ENCODE data around the gene ELK4.

The ELK4 gene

GRCh38 chr1:205656236-205656635 is 24.4 kb upstream of the ELK4 start:
- H3K4me2 ChIP-seq (ENCODE audit: low read depth, low read length): no peak overlapping the region
- no peaks in the 10 kb centered on the region for H3K9me2 ChIP-seq (replicated peaks; ENCODE audit: insufficient read depth, low read length)
- H4K20me1 ChIP-seq (ENCODE audit: insufficient read depth, low read length): no peaks in the 10 kb centered on the region
- no peak for TF ChIP-seq EZH2 (optimal IDR thresholded peaks at IDR 0.05; ENCODE audit: low read depth, low read length)
- no peak for TF ChIP-seq EZH2phosphoT487 (IDR thresholded peaks at IDR 0.05; ENCODE audit: low read length)
- TF ChIP-seq CTCF (IDR thresholded peaks at IDR 0.05; ENCODE audit: low read length): no peak
- peaks cover 37% of the 10 kb centered on the region for H3K27me3 ChIP-seq (replicated peaks; ENCODE audit: insufficient read depth, low read length)
- H3K36me3 ChIP-seq (replicated peaks; ENCODE audit: insufficient read depth, low read length): no peaks in the 10 kb centered on the region
- no peak overlapping the region for H3K4me3 ChIP-seq (ENCODE audit: low read length)
- no peak overlapping the region for H2AFZ ChIP-seq (ENCODE audit: low read length)
- DNase-seq: no peak
- H3K9me3 ChIP-seq (replicated peaks; ENCODE audit: insufficient read depth, low read length): no peaks in the 10 kb centered on the region
- no peaks in the 10 kb centered on the region for H3F3A ChIP-seq (ENCODE audit: insufficient read depth, low read length)
- H3K9ac ChIP-seq (ENCODE audit: low read length): no peak overlapping the region
- H3K4me1 ChIP-seq (ENCODE audit: low read length): no peaks in the 10 kb centered on the region
- no peaks in the 10 kb centered on the region for H3K79me2 ChIP-seq (ENCODE audit: low read length)
- H3K27ac ChIP-seq (ENCODE audit: low read length): no peak overlapping the region

- Histone ChIP-seq H3K9ac (ENCODE audit: low read length) (no peak overlapping the region), H3K79me2 (ENCODE audit: low read length) (no peaks in the 10 kb centered on the region), H3K9me2 (replicated peaks; ENCODE audit: insufficient read depth, low read length) (no peaks in the 10 kb centered on the region), H3F3A (ENCODE audit: insufficient read depth, low read length) (no peaks in the 10 kb centered on the region), H4K20me1 (ENCODE audit: insufficient read depth, low read length) (no peaks in the 10 kb centered on the region), H3K36me3 (replicated peaks; ENCODE audit: insufficient read depth, low read length) (no peaks in the 10 kb centered on the region), H3K9me3 (replicated peaks; ENCODE audit: insufficient read depth, low read length) (no peaks in the 10 kb centered on the region), H3K27ac (ENCODE audit: low read length) (no peak overlapping the region), H3K4me3 (ENCODE audit: low read length) (no peak overlapping the region), H3K27me3 (replicated peaks; ENCODE audit: insufficient read depth, low read length) (peaks cover 13% of the 10 kb centered on the region), H2AFZ (ENCODE audit: low read length) (no peak overlapping the region), H3K4me2 (ENCODE audit: low read depth, low read length) (no peak overlapping the region), H3K4me1 (ENCODE audit: low read length) (no peaks in the 10 kb centered on the region)
- TF ChIP-seq CTCF (IDR thresholded peaks at IDR 0.05; ENCODE audit: low read length) (no peak), EZH2phosphoT487 (IDR thresholded peaks at IDR 0.05; ENCODE audit: low read length) (no peak), EZH2 (optimal IDR thresholded peaks at IDR 0.05; ENCODE audit: low read depth, low read length) (no peak)
- DNase-seq: no peak
These were observed 21.2 kb upstream of the ELK4 start for GRCh38 chr1:205652984-205653383.

- no peaks in the 10 kb centered on the region for H3K79me2 ChIP-seq (ENCODE audit: low read length)
- no peaks in the 10 kb centered on the region for H3K9me2 ChIP-seq (replicated peaks; ENCODE audit: insufficient read depth, low read length)
- no peak for DNase-seq
- H3K27me3 ChIP-seq (replicated peaks; ENCODE audit: insufficient read depth, low read length): peaks cover 4% of the 10 kb centered on the region; the same call in 1 of the 2 replicates
- no peak overlapping the region for H3K27ac ChIP-seq (ENCODE audit: low read length)
- H2AFZ ChIP-seq (ENCODE audit: low read length): no peak overlapping the region
- H3K4me3 ChIP-seq (ENCODE audit: low read length): no peak overlapping the region
- no peak overlapping the region for H3K9ac ChIP-seq (ENCODE audit: low read length)
- H3F3A ChIP-seq (ENCODE audit: insufficient read depth, low read length): no peaks in the 10 kb centered on the region
- no peaks in the 10 kb centered on the region for H3K9me3 ChIP-seq (replicated peaks; ENCODE audit: insufficient read depth, low read length)
- H3K4me2 ChIP-seq (ENCODE audit: low read depth, low read length): no peak overlapping the region
- H3K36me3 ChIP-seq (replicated peaks; ENCODE audit: insufficient read depth, low read length): no peaks in the 10 kb centered on the region
- H4K20me1 ChIP-seq (ENCODE audit: insufficient read depth, low read length): no peaks in the 10 kb centered on the region
- no peaks in the 10 kb centered on the region for H3K4me1 ChIP-seq (ENCODE audit: low read length)
- TF ChIP-seq EZH2 (optimal IDR thresholded peaks at IDR 0.05; ENCODE audit: low read depth, low read length) (no peak), CTCF (IDR thresholded peaks at IDR 0.05; ENCODE audit: low read length) (no peak), EZH2phosphoT487 (IDR thresholded peaks at IDR 0.05; ENCODE audit: low read length) (no peak)
These were observed 18.4 kb upstream of the ELK4 start for GRCh38 chr1:205650241-205650640.

Measured in MM.1S (cell line).